Fibroblast of skin of abdomen (primary cell): ENCODE results near the gene OTOP3.

ENCODE experiments used
- DNase-seq: peaks from one replicate; pipeline ENCODE4 v3.0.0-alpha.2; 2013

Gene OTOP3

DNA sequence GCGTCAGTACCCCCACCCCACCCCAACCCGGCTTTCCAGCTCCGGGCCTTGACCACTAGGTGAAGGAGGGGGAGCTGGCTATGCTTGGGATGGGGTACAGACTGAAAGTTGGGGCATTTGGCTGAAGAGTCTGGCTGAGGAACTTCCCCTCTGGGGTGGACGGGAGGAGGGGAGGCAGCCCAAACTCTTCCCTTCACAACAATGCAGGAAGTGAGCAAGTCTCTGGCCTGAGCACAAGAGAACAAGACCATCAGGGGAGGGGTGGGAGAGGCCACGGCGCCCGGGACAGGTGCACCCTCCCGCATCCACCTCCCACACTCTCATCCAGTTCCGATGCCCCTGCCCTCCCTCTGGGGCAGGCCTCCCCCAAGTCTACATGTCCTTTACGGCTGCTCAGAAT is 18.3 kb upstream of the OTOP3 start:
- no peak for DNase-seq

GRCh38 chr17:74918906-74919305 is 16.8 kb upstream of the OTOP3 start:
- DNase-seq, result no peak

DNA sequence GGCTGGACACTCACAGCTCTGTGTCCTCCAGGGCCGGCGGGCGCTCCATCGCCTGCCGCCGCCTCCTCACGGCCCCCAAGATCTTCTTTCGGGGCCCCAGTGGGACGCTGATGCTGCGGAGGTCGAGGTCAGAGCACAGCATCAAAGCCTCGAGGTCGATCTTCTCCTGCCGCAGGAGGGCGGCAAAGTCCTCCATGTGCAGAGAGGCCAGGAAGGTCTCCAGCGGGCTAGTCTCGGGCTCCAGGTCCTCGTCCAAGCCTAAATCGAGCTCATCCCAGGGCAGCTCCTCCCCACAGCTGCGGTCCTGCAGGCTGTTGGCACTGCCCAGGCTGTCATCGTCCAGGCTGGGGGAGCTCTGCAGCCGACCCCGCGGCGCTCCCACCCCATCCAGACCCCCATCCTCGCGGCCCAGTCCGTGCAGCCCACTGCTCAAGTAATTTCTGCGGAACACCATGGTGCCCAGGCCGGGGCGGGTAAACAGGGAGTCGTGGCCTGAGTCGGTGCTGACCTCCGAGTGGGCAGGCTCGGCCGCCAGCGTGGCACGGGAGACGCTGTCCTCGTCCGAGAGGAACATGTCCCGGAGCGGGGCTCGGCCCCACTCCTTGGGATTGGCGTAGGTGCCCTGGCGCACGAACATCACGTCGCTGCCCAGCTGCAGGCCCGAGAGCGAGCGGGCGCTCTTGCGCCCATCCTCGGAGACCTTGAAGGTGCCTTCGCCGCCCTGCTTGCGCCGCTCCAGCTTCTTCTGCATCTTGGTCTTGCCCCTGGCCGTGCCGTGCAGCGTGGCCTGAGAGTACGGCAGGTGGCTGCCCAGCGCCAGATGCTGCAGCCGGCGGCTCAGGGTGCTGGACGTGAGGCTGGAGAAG is 16.0 kb upstream of the OTOP3 start:
- DNase-seq, result no peak

DNA sequence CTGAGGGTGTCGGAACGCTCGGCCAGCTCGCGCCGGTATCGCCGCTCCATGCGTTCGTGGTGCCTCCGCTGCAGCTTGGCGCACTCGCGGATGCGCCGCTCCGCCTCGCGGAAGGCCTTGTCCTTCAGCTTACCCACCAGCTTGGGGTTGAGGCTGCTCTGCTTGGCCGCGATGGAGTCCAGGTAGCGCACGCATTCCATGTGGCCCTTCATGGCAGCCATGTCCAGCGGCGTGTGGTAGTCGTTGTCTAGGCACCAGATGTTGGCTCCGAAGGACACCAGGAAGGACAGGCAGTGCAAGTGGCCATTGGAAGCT is 15.4 kb upstream of the OTOP3 start:
- no peak for DNase-seq

- DNase-seq, result no peak
These were observed 15.1 kb upstream of the OTOP3 start for GRCh38 chr17:74920642-74921025.

DNA sequence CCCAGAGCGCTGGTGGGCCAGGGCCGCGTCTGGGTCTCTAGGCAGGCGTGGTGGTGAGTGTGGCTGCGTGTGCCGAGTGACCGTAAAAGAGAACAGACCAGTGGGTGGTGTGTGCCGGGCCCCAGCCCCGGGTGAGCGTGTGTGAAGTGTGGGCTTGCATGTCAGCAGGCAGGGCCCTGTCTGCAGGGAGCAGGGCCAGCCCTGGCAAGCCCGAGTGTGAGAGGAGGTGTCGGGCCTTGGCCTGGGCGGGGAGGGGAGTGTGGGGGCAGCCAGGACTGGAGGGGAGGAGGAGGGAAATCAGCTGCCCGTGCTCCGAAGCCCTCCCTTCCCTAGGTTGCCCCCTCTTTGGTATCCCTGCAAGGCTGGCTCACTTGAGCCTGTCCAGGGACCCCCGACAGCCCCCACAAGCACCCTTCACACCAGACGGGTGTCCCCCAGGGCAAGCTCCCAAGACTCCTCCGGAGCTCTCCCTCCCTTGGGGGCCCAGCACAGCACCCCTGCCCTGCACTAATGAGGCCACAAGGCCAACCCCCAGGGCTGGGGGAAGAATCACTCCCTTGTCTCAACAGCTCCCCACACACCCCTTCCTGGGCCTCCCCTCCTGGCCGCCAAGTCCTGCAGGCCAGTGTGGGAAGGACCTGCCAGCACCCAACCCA is 14.5 kb upstream of the OTOP3 start:
- DNase-seq, result no peak

GRCh38 chr17:74921769-74922168 is 13.9 kb upstream of the OTOP3 start:
- no peak for DNase-seq

- no peak for DNase-seq
These were observed 13.5 kb upstream of the OTOP3 start for GRCh38 chr17:74922172-74922571.

GRCh38 chr17:74922694-74923537 is 12.8 kb upstream of the OTOP3 start, which contains the start of gene USH1G:
TSS of gene USH1G (minus strand) at chr17:74923255. CDS start at chr17:74923073, 182 bp downstream.
- no peak for DNase-seq

GRCh38 chr17:74923538-74924249 is 12.0 kb upstream of the OTOP3 start:
- DNase-seq, result peak; percentile 5

DNA sequence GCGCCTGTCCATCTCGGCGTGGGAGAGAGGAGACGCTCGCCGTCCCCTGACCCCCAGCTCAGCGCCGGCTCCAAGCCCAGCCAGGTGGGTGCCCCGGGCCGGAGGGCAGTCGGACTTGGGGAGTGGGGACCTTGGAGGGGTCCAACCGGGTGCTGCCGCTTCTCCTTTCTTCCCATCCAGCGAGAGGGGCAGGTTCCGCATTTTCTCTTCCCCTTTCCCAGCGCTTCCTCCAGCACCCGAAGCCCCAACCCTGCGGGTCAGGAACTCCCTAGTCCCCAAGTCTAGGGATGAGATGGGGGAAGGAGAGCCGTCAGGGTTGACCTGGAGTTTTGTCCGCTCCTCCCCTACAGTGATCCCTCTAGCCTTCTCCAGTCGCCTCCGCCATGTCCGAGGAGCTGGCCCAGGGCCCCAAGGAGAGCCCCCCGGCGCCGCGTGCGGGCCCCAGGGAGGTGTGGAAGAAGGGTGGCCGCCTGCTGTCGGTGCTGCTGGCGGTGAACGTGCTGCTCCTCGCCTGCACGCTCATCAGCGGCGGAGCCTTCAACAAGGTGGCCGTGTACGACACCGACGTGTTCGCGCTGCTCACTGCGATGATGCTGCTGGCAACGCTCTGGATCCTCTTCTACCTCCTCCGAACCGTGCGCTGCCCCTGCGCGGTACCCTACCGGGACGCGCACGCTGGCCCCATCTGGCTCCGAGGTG is 11.3 kb upstream of the OTOP3 start, which contains the start of gene OTOP2:
Gene OTOP2 (plus strand): TSS at position 24 of the 699 bp plus-strand sequence. CDS start 360 bp downstream, at position 384.
- no peak for DNase-seq

GRCh38 chr17:74925242-74925641 is 10.5 kb upstream of the OTOP3 start:
- DNase-seq, result no peak

- DNase-seq, result no peak
These were observed 6.9 kb upstream of the OTOP3 start for GRCh38 chr17:74928786-74929185.

- DNase-seq, result no peak
These were observed 5.1 kb upstream of the OTOP3 start for GRCh38 chr17:74930535-74931036.

DNA sequence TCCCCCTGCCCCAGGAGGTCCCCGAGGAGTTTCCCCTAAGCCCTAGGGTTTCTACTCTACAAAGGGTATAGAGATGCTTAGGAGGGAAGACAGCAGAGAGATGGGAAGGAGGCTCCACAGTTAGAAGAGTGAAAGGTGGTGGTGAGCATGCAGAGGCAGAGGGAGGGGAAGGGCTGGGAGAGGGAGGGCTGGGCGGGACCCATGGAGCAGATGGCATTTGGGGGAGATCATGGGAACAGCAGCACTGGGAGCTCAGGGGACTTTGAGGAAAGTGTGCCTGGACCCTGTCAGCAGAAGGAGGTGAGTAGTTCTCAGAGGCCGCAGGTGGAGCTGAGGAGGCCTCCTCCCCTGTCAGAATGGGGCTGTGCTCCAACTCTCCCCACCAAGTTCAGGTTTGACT is 650 bp upstream of the OTOP3 start:
- no peak for DNase-seq

- DNase-seq, result no peak
These were observed 737 bp downstream of the OTOP3 start for GRCh38 chr17:74936470-74936799.

- DNase-seq, result no peak
These were observed 1.7 kb downstream of the OTOP3 start for GRCh38 chr17:74937064-74938051.

DNA sequence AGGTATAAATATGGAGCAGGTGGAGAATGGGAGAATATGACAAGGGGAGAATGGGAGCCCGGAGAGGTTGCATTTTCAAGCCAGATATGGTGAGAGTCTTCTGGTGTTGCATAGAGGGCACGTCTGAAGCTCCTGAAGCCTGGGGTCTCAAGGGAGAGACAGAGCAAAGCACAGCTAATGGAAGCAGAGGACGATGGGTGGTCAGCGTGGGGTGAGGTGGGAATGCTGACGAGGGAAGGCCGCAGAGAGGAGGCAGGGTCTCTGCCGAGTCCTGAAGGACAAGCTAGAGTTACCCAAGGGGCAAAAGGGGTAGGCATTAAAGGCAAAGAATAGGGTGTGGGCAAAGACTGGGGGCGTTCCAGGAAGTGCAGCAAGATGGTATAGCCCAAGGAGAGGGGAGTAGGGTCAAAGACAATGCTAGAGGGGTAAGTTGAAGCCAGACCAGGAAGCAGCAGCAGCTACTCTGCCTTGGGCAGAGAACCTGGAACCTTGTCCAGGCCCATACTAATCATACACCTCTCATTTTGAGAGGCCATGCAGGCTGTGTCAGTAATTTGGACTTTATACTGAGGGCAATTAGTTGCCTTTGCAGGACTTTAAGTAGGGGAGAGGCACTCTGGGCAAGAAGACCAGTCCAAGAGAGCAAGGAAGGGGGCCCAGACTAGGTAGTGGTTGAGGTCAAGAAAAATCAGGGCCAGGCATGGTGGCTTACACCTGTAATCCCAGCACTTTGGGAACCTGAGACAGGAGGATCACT is 2.7 kb downstream of the OTOP3 start:
- no peak for DNase-seq

GRCh38 chr17:74939534-74939933 is 3.8 kb downstream of the OTOP3 start:
- no peak for DNase-seq
